ENCODE measurements around the gene PSORS1C1.

DNA sequence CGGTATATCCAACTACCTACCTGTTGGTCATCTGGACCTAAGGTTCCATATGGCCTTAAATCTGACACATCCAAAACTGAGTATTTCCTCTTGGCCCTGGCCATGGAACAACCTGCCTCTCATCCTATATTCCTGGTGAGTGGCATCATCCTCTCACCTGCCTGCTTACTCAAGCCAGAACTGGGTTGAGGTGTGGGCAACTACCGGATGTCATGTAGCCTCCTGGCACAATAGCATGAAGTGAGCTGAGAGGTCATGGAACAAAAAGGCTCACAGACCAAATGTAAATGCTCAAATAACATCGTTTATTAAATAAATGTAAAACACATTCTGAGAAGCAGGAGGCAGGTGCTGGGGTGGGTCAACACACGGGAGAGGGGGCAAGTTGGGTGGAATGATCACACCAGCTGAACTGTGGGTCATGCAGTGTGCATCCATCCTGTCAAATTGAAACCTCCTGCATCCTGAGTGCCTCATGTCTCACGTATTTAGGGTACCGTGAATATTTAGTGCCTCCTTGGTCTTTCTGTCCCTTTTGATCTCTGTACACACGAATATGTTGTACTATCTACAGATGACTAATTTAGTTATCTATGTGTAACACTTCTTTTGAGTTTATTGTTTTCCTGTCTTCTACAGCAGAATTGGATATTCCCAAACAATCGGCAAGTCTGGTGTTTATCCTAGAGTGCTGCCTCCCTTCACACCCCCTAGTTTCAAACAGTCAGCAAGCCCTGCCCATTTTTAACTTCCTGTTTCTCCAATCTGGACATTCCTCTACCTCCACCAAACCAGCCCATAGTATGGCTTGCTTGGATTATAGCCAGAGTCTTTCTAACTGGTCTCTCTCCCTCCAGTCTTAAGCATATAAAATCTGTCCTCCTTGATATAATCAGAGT, 63.8 kb downstream of the PSORS1C1 start:
- TF ChIP-seq CTCF (IDR thresholded peaks at IDR 0.05; ENCODE audit: low read depth, low read length), result no peak
- no peak for TF ChIP-seq EZH2phosphoT487 (IDR thresholded peaks at IDR 0.05; ENCODE audit: low read depth)

All from OCI-LY3 (cell line).